DOHH2 (cell line): ENCODE measurements around the gene RIN3.

Experiments
- H3F3A ChIP-seq: fragments of 200-600 bp; sonication (generic), shearing (Covaris generic); 2 replicates; pipeline ENCODE4 v1.6.0; 2016; ENCODE audit warnings: antibody characterized with exemption, mild to moderate bottlenecking; ENCODE audit not compliant: control insufficient read depth, insufficient read depth
- H3K27ac ChIP-seq: fragments of 200-600 bp; sonication (generic); 2 replicates; pipeline ENCODE4 v1.5.1; 2014; ENCODE audit warnings: low read depth, mild to moderate bottlenecking, low read length, moderate library complexity
- H3K27me3 ChIP-seq: fragments of 200-600 bp; sonication (generic); 2 replicates; pipeline ENCODE4 v1.6.1; 2014; ENCODE audit warnings: mild to moderate bottlenecking, low read length, mixed read lengths; ENCODE audit not compliant: control insufficient read depth
- H3K36me3 ChIP-seq: fragments of 200-600 bp; sonication (generic); 2 replicates; pipeline ENCODE4 v1.6.1; 2014; ENCODE audit warnings: mild to moderate bottlenecking, low read length, moderate library complexity, mixed read lengths; ENCODE audit not compliant: control insufficient read depth
- H3K4me1 ChIP-seq: fragments of 200-600 bp; sonication (generic); 2 replicates; pipeline ENCODE4 v1.6.1; 2014; ENCODE audit warnings: mild to moderate bottlenecking, low read length, mixed read lengths; ENCODE audit not compliant: control insufficient read depth
- H3K4me2 ChIP-seq: fragments of 200-600 bp; sonication (generic); 2 replicates; pipeline ENCODE4 v1.6.0; 2014; ENCODE audit warnings: mild to moderate bottlenecking, low read length, moderate library complexity
- H3K4me3 ChIP-seq: fragments of 200-600 bp; sonication (generic); 2 replicates; pipeline ENCODE4 v1.5.1; 2014; ENCODE audit warnings: mild to moderate bottlenecking, low read length, mixed read lengths
- H3K79me2 ChIP-seq: fragments of 200-600 bp; sonication (generic); 2 replicates; pipeline ENCODE4 v1.6.1; 2014; ENCODE audit warnings: mild to moderate bottlenecking, low read length, mixed read lengths; ENCODE audit not compliant: control insufficient read depth
- H3K9me2 ChIP-seq: fragments of 200-600 bp; sonication (generic); replicated peaks from 2 replicates; pipeline ENCODE4 v1.6.1; 2014; ENCODE audit warnings: mild to moderate bottlenecking, low read length, mixed read lengths; ENCODE audit not compliant: control insufficient read depth
- H3K9me3 ChIP-seq: fragments of 200-600 bp; sonication (generic); 2 replicates; pipeline ENCODE4 v1.6.1; 2014; ENCODE audit warnings: antibody characterized with exemption, low read length, mixed read lengths; ENCODE audit not compliant: control insufficient read depth, insufficient read depth
- H4K20me1 ChIP-seq: fragments of 200-600 bp; sonication (generic); 2 replicates; pipeline ENCODE4 v1.6.0; 2014; ENCODE audit warnings: low read depth, mild to moderate bottlenecking, antibody characterized with exemption, low read length, moderate library complexity; ENCODE audit not compliant: control insufficient read depth, insufficient read depth
- CTCF ChIP-seq: fragments of 200-600 bp; sonication (generic); IDR thresholded peaks from one replicate; pipeline ENCODE4 v1.5.1; 2014; ENCODE audit warnings: antibody characterized with exemption, mild to moderate bottlenecking, low read depth, low read length; ENCODE audit not compliant: poor library complexity, severe bottlenecking
- EZH2phosphoT487 ChIP-seq: fragments of 200-600 bp; sonication (generic); IDR thresholded peaks from 2 replicates; pipeline ENCODE4 v1.6.1; 2017; ENCODE audit warnings: borderline replicate concordance, mild to moderate bottlenecking, antibody characterized with exemption, low read length, moderate library complexity, mixed read lengths

RIN3 gene

GRCh38 chr14:92523752-92524151 is 10.2 kb downstream of the RIN3 start:
- Histone ChIP-seq H3K79me2 (no peaks in the 10 kb centered on the region), H3K9me3 (no peaks in the 10 kb centered on the region), H3K4me1 (no peaks in the 10 kb centered on the region), H3K27me3 (0 out of 2 replicates have a peak, but pooled peaks cover 3% of the 10 kb centered on the region), H3K36me3 (no peaks in the 10 kb centered on the region), H3K4me2 (no peak overlapping the region), H3K27ac (no peak overlapping the region), H4K20me1 (no peaks in the 10 kb centered on the region), H3K4me3 (no peak overlapping the region), H3F3A (no peaks in the 10 kb centered on the region), H3K9me2 (no peaks in the 10 kb centered on the region)
- TF ChIP-seq CTCF: no peak
- no peak for TF ChIP-seq EZH2phosphoT487

GRCh38 chr14:92524602-92525185 is 11.1 kb downstream of the RIN3 start:
- TF ChIP-seq EZH2phosphoT487 (no peak), CTCF (no peak)
- H3K27me3 ChIP-seq: 0 out of 2 replicates have a peak, but pooled peaks cover 3% of the 10 kb centered on the region
- H3K9me3 ChIP-seq: no peaks in the 10 kb centered on the region
- no peak overlapping the region for H3K4me2 ChIP-seq
- no peaks in the 10 kb centered on the region for H3F3A ChIP-seq
- no peaks in the 10 kb centered on the region for H3K36me3 ChIP-seq
- H4K20me1 ChIP-seq: no peaks in the 10 kb centered on the region
- no peaks in the 10 kb centered on the region for H3K9me2 ChIP-seq
- no peaks in the 10 kb centered on the region for H3K79me2 ChIP-seq
- no peak overlapping the region for H3K4me3 ChIP-seq
- no peak overlapping the region for H3K27ac ChIP-seq
- no peaks in the 10 kb centered on the region for H3K4me1 ChIP-seq

GRCh38 chr14:92525322-92526095 is 11.9 kb downstream of the RIN3 start:
- H3K79me2 ChIP-seq: no peaks in the 10 kb centered on the region
- no peaks in the 10 kb centered on the region for H3K4me1 ChIP-seq
- no peak overlapping the region for H3K4me2 ChIP-seq
- H3K9me2 ChIP-seq: no peaks in the 10 kb centered on the region
- no peaks in the 10 kb centered on the region for H3K36me3 ChIP-seq
- no peak overlapping the region for H3K27ac ChIP-seq
- peaks cover 3% of the 10 kb centered on the region; the same call in 1 of the 2 replicates for H3K27me3 ChIP-seq
- H3K4me3 ChIP-seq: no peak overlapping the region
- H4K20me1 ChIP-seq: no peaks in the 10 kb centered on the region
- H3F3A ChIP-seq: no peaks in the 10 kb centered on the region
- H3K9me3 ChIP-seq: no peaks in the 10 kb centered on the region
- TF ChIP-seq CTCF (no peak), EZH2phosphoT487 (no peak)
